GM21717 (cell line): ENCODE data around the gene MCHR2.

Experiments used
- ATAC-seq: cut with Tn5 transposase; IDR thresholded peaks from one replicate; pipeline ENCODE4 v1.9.1; 2021; ENCODE audit warnings: mild to moderate bottlenecking, moderate library complexity; ENCODE audit not compliant: unreplicated experiment

The MCHR2 gene

GRCh38 chr6:99905209-99906106 lies 88.6 kb downstream of the MCHR2 start:
- peak; percentile 86 for ATAC-seq

DNA sequence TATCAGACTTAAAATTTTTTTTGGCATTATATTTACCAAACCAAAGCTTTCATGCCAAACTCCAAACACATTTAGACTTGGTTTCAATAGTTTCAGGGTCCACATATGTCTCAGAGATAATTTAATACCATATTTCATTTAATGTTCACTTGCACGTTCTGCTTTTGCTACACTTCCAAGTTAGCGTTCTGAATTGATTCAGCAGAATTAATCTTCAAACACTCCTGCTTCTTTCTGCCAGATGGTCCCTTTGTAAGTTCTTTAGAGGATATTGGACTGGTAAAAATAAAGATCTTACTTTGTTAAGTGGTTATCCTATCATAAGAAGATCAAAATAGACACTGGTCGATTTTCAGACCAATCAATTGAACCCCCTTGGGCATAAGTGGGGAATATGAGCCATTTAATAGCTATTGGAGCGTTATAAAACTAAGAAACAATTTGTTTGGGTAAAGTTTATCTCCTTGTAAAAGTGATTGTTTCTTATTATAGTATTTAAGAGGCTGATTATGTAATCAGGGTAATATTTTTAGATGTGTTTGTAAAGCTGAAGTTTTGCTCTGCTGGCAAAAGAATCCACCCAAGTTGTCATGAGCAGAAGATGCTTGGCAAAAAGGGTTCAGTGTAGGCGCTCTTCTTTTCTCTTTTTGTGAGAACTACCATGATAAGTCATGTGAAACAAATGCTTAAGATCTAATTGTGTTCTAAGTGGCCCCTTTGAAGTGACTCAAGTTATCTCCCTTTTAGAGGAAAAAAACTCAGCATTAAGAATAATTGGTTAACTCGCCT lies 92.2 kb downstream of the MCHR2 start:
- ATAC-seq = no peak

GRCh38 chr6:99894815-99895214 lies 99.2 kb downstream of the MCHR2 start:
- ATAC-seq = no peak

GRCh38 chr6:99887066-99887465 lies 107.0 kb downstream of the MCHR2 start:
- ATAC-seq = no peak

DNA sequence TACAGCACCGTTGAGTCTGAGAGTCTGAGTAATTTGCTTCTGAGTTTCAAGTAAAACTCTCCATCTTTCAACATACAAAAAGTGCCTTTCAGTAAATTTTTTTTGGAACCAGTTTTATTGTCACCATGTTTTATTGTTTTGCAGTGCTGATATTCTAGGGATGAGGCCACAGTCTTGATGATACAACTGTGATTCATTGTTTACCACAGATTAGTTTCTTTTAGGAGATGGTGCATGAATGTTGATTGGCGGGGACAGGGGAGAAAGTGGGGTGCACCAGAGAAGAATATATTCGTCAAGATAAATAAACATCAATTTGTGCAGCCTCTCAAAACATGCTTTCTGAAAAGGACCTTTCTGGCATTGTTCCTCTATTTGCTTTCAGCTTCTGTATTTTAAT lies 109.0 kb downstream of the MCHR2 start:
- no peak for ATAC-seq

GRCh38 chr6:99882128-99882702 lies 111.8 kb downstream of the MCHR2 start:
- no peak for ATAC-seq

DNA sequence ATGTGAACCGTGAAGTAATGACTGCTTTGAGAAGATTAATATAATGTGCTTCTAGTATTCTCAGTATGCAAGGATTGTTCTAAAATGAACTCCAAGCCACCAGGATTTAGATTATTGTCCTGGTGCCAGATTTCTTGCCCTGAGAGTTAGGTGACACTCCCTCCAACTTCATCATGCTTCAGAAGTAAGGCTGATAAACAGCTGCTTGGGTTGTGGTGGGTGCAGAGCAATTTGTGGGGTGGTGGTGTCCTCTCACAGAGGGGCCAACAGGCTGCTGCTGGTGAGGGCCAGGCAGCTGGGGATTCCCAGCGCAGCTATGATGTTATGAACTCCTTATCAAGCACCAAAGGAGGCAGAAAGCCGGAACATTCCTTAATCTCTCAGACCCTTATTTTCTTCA lies 114.6 kb downstream of the MCHR2 start:
- no peak for ATAC-seq

DNA sequence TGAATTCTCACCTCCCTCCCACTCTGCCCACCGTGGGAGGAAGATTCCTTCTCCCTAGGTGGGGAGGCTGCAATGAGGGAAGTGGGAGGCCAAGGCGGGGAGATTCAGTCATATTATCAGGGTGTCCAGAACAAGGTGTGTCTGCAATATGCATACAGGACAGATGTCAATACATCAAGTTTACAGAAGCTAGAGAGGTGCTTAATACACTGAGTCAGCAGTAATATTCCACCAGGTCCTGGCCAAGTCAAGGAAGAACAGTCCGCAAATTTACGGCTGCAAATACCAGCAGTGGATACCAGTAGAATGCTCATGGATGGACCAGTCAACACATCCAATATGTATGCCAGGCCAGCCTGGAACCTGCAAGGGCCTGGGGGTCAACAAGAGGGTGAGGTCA lies 119.0 kb downstream of the MCHR2 start:
- no peak for ATAC-seq

DNA sequence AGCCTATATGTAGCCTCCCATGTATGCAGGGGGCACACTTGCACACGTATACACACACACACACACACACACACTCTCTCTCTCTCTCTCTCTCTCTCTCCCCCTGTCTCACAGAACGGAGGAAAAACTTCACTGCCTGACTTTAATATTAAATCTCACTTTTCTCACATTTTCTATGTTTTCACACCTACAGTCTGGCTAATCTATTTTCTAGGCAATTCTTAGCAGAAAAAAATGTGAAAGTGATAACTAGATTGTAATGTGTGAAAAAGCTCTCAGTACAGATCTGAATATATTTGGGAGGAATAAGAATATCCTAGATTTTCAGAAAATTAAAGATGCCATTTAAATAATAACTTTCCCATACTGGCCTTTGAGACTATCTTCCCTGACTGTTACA lies 120.9 kb downstream of the MCHR2 start:
- no peak for ATAC-seq

DNA sequence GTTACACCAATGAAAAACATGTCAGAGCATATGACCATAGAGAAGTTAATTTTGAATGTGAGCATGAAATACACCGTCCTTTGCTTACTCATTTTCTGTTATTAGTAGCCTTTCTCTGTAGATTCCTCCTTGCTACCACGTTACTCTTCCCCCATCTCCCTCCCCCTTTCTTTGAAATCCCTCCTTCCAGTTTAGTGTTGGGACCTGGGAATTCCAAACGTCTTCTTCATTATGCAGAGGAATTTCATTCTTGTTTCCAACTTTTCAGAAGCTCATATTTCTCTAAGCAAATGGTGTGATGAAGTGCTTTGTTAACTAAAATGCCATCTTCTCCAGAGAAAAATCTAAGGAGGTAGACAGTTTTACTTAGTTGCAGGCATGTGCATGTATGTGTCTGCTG lies 122.4 kb downstream of the MCHR2 start:
- ATAC-seq = no peak
